OCI-LY3 (cell line): ENCODE measurements around the gene DOCK8.

Source experiments
- CTCF ChIP-seq: fragments of 200-600, 300-600 bp; sonication (generic); IDR thresholded peaks from 2 replicates; pipeline ENCODE4 v1.5.1; 2014; ENCODE audit warnings: antibody characterized with exemption, low read length, low read depth
- EZH2phosphoT487 ChIP-seq: fragments of 200-600 bp; shearing (Covaris generic); IDR thresholded peaks from 2 replicates; pipeline ENCODE4 v1.6.1; 2018; ENCODE audit warnings: antibody characterized with exemption, mixed run types, low read depth

GRCh38 chr9:396396-396795 is 181.7 kb downstream of the DOCK8 start:
- TF ChIP-seq CTCF (no peak), EZH2phosphoT487 (no peak)
